Fibroblast of pulmonary artery (primary cell): ENCODE results near the gene IL34.

Experiments
- DNase-seq: peaks from one replicate; pipeline ENCODE4 v3.0.0-alpha.2; 2010; ENCODE audit warnings: low read depth
- H3K4me3 ChIP-seq: replicated peaks from 2 replicates; pipeline ENCODE4 v1.5.1; 2011; ENCODE audit warnings: low read depth, mild to moderate bottlenecking, control low read depth, low read length, moderate library complexity
- CTCF ChIP-seq: IDR thresholded peaks from 2 replicates; pipeline ENCODE4 v1.5.1; 2011; ENCODE audit warnings: mild to moderate bottlenecking, control low read depth, low read length, inconsistent platforms; ENCODE audit errors: missing control alignments

The IL34 gene

GRCh38 chr16:70702624-70703023, 56.3 kb downstream of the IL34 start:
- DNase-seq, result no peak
- no peak for TF ChIP-seq CTCF
- no peak overlapping the region for H3K4me3 ChIP-seq

- peak; percentile 11 for TF ChIP-seq CTCF
- peak; percentile 48 for DNase-seq
- no peak overlapping the region for H3K4me3 ChIP-seq
These were observed 56.9 kb downstream of the IL34 start for GRCh38 chr16:70703041-70703834.

GRCh38 chr16:70703835-70704381, 57.5 kb downstream of the IL34 start:
- TF ChIP-seq CTCF, result no peak
- DNase-seq, result no peak
- H3K4me3 ChIP-seq, result no peak overlapping the region

GRCh38 chr16:70704586-70704985, 58.2 kb downstream of the IL34 start:
- H3K4me3 ChIP-seq, result no peak overlapping the region
- TF ChIP-seq CTCF, result no peak
- no peak for DNase-seq

GRCh38 chr16:70705056-70705455, 58.7 kb downstream of the IL34 start:
- TF ChIP-seq CTCF, result no peak
- no peak overlapping the region for H3K4me3 ChIP-seq
- DNase-seq, result no peak

- peak; percentile 67 for DNase-seq
- no peak overlapping the region for H3K4me3 ChIP-seq
- no peak for TF ChIP-seq CTCF
These were observed 60.6 kb downstream of the IL34 start for GRCh38 chr16:70706948-70707465.
